8988T (cell line): Measurements from ENCODE around the gene ABCG1.

Experiments used
- DNase-seq: peaks from one replicate; pipeline ENCODE4 v3.0.0; 2011

Gene ABCG1

GRCh38 chr21:42214921-42215320 lies 4.0 kb upstream of the ABCG1 start:
- DNase-seq = no peak

GRCh38 chr21:42215942-42216725 lies 2.8 kb upstream of the ABCG1 start:
- DNase-seq = no peak

DNA sequence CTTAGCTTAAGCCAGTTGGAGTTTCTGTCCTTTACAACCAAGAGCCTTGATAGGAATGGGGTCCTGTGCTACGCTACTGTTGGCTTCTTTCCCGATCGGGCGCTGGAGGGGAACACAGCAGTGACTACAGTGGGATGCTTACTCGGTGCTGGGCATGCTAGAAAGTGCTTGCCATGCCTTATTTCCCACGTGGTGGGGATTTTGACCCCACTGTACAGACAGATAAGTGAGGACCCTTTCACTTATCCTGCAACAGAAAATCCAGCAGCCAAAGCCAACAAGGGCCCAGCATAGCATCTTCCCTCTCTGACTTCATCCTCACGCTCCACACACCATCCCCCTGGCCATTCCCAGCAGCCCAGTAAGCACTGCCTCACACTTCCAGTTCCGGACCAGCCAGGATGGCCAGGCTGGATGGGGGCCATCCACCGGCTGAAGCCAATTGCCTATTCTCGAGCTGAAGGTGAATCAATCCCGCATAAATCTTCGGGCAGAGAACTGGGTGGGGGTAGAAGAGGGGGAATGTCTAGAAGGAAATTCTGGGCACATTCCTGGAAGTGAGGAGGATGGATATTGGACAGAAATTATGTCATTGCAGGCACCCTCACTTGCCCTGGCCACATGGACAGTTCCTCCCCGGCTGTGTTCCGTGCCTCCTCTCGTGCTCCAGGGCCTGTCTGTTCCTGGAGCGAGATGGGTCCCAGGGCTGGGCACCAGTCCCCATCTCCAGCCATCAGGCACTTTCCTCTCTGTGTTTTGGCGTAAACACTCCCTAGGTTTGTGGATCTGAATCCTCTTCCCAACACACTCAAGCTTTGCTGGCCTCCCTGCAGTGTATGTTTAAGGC lies 2.0 kb upstream of the ABCG1 start:
- DNase-seq = no peak

DNA sequence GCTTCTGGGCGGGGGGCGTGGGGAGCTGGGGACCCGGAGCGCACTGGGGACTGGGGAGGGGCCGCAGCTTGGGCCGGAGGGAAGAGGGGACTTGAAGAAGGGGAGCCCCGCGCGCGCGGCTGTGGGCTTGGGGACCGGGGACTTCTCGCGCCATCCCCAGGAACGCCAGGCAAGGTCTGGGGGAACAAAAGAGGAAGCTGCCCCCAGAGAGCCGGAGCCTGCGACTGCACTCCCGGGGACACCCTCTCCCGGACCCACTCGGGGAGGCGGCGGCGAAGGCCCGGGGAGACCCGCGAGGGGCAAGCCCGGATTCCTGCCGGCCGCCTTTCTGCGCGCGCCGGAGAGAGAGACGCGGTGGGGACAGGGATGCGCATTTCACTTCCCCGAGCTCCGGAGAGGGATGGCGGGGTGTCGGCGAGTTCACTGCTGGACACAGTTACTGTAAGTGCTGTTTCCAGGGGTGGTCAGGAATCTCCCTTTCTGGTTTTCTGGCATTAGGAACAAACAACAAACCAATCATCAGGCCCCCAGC lies 732 bp downstream of the ABCG1 start:
- DNase-seq = peak; percentile 46

GRCh38 chr21:42220138-42220701 lies 1.3 kb downstream of the ABCG1 start:
- DNase-seq = peak; percentile 51

DNA sequence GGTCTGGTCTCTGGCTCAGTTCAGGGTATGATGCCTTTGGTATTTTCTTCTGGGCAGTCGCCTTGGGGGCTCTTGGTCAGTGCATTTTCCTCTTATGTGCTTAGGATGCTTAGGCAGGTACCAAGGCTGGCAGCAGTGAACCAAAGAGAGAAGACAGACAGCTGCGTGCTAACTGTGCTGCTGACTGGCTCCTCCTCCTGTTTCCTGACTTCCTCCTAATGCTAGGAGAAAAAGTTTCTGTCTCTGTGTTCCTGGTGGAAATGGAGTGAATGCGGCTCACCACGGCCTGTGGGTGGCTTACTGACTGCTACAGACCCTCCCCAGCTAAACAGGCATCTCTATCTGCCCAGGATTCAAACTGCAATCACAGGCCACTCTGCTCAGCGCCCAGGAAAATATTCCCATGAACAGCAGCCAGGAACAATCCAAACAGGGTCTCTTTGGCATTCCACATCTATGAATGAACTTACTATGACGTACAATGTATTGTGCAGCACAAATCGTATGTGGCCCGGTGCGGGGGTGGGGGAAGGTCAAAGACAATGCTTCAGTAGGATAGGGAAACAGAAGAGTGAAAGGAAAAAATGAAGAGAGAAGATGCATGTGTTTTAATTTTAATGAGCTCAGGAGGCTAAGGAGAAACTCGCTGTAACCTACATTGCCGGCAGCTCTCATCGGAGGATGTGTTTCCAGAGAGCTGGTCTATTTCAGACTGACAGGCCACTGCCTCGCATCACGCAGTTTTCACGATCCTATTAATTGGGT lies 2.8 kb downstream of the ABCG1 start:
- DNase-seq = no peak

DNA sequence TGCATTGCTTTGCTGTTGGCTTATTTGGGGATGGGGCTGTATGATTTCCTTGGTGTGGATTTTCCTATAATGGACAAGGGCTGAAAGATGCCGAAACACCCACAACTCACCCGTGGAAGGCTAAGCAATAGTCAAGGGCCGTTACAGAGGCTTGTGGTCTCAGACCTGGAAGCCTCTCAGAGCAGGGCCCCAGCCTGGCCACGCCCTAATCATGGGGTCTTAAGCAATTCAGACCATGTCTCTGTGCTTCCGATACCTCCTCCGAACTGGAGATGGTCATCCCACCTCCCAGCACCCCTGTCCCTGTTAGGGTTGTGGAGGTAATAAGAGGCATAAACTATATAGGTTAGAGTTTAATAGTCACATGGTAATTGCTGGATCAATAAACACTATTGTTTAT lies 3.4 kb downstream of the ABCG1 start:
- DNase-seq = no peak

GRCh38 chr21:42222821-42223390 lies 4.0 kb downstream of the ABCG1 start:
- DNase-seq = no peak

DNA sequence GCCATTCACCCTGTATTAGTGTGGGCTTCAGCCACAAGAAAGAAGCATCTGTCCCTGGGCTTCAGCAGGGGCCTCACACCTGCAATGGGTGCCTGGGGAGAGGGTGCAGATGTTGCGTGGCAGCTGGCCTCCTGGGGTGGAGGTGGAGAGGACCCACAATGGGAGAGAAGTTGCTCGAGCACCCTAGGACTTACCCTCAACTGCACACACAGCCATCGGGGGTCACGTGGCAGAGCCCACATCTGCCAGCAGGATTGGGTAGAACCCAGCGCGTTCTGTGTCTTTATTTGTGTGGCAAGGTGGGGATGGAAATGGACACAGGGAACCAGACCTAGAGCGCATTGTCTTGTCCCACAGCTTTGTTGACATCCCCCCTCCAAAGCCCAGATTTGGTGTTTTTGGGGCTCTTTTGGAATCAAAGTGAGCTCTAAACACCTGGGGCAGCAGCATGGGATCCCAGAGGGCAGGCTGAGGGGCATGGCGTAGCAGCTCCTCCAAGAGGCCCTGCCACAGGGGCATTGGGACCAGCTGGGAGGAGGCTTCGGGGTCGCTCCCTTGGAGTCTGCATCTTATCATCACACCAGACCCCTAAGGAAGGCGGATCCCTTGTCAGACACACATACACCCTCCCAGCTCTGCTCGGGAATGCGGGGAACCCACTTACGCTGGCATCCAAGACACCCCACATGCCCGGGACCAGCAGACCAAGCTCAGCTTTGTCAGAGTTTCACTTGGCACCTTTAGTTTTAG lies 5.1 kb downstream of the ABCG1 start:
- no peak for DNase-seq

DNA sequence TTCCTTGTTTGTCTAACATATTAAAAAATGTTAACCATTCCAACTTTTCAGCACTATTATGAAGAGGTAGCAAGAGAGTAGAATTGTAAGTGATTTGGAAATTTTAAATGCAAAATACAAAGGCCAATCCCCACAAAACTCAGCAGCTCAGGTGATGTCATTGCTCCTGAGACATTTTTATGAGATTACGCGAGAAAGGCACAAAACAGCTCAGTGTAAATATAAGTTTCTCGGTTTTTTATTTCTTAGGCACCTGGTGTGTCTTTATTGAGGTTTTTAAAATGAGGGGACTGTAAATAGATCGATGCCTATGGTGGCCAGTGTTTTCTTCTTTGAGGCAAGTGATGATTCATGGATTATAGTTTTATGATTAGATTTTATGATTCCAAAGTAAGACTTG lies 6.1 kb downstream of the ABCG1 start:
- DNase-seq = no peak

GRCh38 chr21:42225571-42226155 lies 6.7 kb downstream of the ABCG1 start:
- DNase-seq = no peak

DNA sequence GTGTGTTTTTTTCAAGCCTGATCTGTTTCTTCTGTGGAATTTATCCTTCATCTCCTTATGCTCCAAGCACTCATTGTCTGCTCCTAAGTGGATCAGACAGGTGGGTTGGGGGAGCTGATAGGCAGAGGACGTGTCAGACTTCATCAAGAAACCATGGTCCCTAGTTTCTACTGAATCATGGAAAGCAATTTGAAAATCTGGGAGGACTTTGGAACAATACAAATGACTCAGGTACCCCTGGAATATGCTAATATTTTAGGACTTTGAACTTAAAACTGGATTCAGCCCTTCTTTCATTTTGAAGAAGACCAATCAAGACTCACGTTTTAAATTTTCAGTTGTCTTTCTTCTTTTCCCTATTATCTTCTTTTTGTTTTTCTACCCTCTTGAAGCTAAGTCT lies 7.7 kb downstream of the ABCG1 start:
- no peak for DNase-seq

GRCh38 chr21:42227909-42228708 lies 9.2 kb downstream of the ABCG1 start:
- DNase-seq = peak; percentile 58

- no peak for DNase-seq
Observed at GRCh38 chr21:42228709-42229220, 9.8 kb downstream of the ABCG1 start.

GRCh38 chr21:42229676-42230075 lies 10.7 kb downstream of the ABCG1 start:
- DNase-seq = no peak

- no peak for DNase-seq
Observed at GRCh38 chr21:42230178-42230577, 11.2 kb downstream of the ABCG1 start.

DNA sequence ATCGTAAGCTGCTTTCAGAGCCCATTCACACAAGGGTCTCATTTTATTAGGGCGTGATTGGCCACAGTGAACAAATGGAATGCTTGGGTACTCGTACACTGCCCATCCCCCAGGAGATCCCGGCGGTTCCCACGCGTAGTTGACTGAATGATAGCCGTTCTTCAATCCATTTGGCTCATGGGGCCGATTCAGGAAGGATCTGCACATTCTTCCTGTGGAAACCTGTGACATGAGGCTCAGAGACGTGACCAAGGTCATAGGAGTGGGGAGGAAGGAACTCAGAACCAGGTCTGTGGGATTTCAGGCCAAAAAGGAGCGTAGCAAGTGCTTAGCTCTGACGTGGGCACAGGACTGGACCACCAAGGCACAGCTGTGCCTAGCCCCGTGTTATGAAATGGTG lies 11.7 kb downstream of the ABCG1 start:
- DNase-seq = no peak

DNA sequence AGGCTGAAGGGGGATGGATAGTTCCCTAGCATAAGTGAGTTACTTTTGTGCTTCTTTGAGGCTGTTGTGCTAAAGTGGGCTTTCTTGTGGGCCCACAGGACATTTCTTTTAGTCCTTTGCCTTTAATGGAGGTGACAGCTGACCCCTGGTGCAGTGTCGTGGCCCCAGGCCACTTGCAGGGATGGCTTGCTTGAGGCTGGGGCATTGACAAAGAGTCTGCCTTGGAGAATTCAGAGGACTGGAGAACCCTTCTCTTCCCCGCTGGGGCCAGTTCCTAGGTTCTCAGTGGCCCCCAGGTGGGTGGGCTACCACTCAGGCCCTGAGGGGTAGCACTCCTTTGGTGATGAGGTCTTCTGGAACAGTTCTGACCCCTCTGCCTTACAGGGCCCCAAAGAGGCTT lies 12.8 kb downstream of the ABCG1 start:
- DNase-seq = no peak

DNA sequence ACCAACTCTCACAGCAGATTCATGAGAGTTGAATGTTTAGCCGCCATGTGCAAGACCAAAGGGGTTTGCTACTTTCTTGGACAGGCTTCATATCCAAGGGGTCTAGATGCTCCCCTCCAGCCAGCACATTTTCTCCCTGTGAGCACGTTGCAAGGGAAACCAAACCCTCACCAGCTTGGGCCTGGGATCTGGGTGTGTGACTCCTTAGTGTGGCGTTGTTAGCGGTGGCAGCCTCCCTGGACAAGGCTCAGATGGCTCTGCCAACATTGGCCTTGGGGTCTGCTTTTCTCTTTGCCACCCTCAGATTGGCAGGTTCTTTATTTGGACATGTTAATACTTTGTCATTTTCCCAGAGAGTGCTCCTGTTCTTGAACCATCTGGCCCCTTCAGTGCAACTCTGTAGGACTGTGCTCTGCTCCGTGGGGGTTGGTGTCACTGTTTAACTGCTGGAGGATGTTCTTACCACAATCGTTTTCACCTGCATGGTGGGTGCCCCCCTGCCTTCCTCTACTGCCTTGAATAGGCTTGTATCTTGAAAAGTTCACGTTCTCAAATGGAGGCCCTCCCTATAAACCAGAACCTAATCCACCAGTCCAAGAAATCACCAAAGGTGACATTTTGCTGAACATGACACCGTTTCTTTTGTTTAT lies 13.4 kb downstream of the ABCG1 start:
- no peak for DNase-seq
